Right ventricle myocardium superior (tissue), 1 donor: ENCODE measurements around the gene FBRS. TPM values are rescaled to one million over a fixed set of nuclear protein-coding genes. Genes with fewer than 3 reads are reported as not detected.
A peak's percentile ranks its signal among the peaks of the same experiment; 100 is the strongest.
"Not testable (repeated sequence)": the region's sequence is repeated elsewhere in the genome, so short reads cannot be mapped to it uniquely, and the experiment has no call there.

Source experiments
- ATAC-seq: fragments of 200-7000 bp; cut with Tn5 transposase; one replicate; pipeline ENCODE4 v1.9.1; 2020; ENCODE audit warnings: mild to moderate bottlenecking; ENCODE audit not compliant: poor library complexity
- DNase-seq: peaks from one replicate; pipeline ENCODE4 v3.0.0-alpha.2; 2020
- intact Hi-C: fragments of 100-400 bp; cut with DNase I; formaldehyde crosslinking; loops from one replicate; pipeline ENCODE4 v1.11.2; 2022
- long read RNA-seq: library from polyadenylated mRNA; unstranded; transcript quantifications from one replicate; pipeline ENCODE4 v2.0.0, GENCODE V29; 2021
- total RNA-seq: library from RNA; stranded (reverse); fragmentation: NEBNext Ultra II Directional; extraction: Animal tissue kit (Norgen Biotek cat#: 25700); gene quantifications from one replicate; pipeline ENCODE4 v1.2.1, GENCODE V29; 2021
- donor health status: DM: no; HTN: yes; CAD: no; lungs with severe emphysema.

FBRS gene
- total RNA-seq = 28.3 TPM
- long read RNA-seq, partial matches to known transcripts = 41 of 45 reads
- long read RNA-seq, other reads (novel, unspliced or antisense) = 0 of 45 reads

DNA sequence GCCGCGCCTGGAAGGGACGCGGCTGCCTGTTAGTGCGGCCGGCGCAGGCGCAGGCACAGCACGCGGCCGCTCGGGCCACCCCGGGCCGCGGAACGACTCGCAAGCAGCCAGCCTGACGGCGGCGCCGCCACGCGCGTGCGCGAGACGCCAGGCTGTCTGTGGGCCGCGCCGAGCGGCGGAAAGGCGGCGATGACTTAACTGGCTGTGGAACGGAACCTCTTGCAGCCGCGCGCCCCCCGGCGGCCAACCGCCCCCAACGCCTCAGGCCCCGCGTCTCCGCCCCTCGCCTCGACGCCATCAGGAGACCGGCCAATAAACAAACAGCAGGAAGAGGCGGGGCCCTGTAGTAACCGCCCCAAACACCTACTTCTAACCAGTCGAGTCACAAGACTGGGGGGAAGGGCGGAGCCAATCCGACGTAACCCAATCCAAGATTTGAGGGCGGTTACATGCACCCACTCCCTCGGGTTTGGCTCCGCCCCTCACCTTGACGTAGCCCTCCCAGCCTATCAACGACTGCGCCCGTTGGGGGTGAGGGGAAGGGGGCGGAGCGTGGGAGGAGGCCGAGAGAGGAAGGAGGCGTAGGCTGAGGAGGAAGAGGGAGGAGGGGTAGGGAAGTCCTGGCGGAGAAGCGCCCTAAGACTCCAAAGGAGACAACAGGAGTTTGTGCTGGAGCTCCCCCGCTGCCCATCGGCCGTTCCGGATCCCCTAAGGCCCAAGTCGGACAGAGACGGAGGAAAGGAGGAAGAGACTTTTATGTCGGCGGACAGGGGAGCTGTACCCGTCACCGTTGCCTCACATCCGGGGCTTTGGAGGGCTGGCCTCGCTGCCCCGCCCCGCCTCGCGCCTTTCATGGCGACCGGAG is at the start of gene FBRS:
FBRS (plus strand) TSS at position 566 of the 865 bp plus-strand sequence. CDS start 1,088 bp downstream, outside the sequence.
- intact Hi-C loops = no loop called here
- ATAC-seq = peak; percentile 89

DNA sequence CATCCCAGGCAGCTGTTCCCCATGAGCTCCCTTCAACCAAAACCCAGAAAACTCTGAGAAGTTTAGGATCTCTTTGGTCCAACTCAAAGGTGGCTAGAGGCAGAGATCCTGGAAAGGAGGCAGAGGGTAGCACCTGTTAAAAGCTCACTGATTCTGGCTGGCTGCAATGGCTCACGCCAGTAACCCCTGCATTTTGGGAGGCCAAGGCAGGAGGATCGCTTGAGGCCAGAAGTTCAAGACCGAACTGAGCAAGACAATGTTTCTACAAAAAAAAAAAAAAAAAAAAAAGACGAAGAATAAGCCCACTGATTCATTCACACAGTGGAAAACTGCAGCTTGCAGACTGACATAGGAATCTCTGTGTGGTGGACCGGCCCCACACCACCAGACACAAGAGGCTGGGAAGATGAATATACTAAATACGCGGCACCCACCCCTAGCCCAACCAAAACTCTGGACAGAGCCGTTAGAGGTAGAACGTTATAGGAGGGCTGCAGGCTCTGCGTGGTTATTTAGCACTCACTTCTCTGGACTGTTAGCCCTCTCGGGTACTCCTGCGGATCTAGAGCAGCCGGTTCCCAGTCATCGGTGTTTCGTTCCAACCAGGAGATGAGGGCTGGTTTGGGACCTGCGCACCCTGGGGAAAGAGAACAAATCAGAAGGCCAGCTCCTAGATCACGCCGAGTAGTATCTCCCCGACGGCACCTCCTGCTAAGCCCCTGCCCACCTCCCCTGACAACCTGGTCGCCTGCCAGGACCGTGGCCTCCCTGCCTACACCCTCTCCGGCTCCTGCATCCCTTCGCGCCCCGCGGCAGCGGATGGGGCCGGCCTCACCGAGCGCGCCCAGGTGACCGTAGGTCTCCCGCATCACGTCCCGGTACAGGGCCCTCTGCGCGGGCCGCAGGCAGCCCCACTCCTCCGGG is 49.0 kb upstream of the FBRS start:
- intact Hi-C loops = loop anchor here (10.0 kb wide), 1 partner anchor 184 kb away; no protein-coding TSS in a partner anchor
- DNase-seq (peak; percentile 70), ATAC-seq (peak; percentile 74)

More for the DNA sequence above, at the start of gene FBRS:
- peak; percentile 100 for DNase-seq

DNA sequence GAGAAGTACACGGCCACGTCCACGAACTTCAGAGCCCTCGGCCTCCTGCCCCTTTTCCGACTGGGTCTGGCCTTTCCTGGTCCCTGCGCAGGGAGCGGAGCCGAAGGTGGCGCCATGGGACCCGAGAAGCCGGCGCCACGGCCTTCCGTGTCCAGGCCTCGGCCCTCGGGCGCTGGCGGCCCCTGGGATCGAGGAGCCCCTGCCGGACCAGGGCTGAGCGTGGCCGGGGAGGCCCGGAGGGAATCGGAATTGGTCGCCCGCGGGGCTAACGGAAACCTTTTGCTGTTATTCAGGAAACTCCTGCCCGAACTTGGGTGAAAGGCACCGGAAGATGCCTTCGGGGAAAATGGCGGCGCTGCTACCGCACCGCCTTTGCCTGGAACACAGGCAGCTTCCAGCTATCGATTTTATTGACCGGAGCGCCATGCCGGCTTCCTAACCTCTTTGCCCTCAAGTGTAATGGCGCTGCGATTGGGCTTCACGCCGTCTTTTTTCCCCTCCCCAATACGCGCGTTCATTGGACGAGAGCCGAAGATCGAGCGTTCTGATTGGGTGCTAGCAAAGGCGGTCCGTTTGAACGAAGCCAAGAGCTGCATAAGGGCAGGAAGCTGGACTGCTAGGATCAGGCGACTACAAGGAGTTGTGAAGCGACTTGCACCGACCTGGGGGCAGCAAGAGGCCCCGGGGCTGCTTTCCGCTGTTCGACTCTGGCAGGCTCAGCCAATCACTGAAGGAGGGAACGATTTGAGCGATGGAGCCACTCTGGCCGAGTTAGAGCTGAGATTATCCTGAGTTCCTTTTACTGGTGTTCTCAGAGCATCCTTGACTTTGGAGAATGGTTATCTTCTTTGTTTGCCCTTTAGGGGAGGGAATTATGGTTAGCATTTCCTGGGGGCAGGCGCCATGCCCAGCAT is 48.0 kb upstream of the FBRS start, which contains the start of gene ZNF689:
ZNF689 (minus strand) TSS at position 464 of the 914 bp plus-strand sequence; CDS start at position 116, 348 bp downstream.
- peak; percentile 93 for DNase-seq
- peak; percentile 99 for ATAC-seq
- intact Hi-C loops = loop anchor here (10.0 kb wide), 1 partner anchor 185 kb away; no protein-coding TSS in a partner anchor

DNA sequence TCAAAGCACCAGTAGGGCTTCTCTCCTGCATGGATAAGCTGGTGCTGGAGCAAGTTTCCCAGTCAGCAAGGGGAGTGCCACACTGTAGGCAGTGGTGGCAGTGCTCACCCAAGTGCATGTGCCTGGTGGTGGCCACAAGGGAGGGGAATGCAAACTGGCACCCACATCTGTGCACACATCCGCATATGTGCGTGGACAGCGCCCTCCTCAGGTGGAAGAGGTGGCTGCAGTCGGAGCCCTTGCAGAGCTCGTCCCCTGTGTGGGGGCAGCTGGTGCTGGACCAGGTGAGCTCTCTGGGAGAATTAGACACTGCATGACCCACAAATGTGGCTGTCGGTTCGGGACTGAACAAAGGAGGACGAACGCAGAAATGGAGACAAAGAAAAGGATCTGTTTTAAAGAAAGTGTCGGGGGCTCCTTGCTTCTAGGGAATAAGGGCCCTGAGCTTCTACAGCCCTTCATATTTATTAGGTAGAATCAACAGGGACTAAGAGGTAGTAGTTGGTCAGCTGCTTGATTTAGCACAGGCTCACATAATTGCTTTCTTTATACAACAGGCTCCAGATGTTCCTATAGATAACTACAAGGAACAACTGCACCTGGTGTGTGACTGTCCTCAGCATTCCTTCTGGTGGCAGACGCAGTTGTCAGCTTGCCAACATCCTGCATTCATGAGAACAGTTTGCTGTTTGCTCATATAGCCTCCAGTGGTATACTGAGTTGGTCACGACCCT is 42.7 kb upstream of the FBRS start:
- DNase-seq (peak; percentile 60), ATAC-seq (peak; percentile 66)
- intact Hi-C loops = loop anchor here (5.0 kb wide), 1 partner anchor 178 kb away; no protein-coding TSS in a partner anchor

DNA sequence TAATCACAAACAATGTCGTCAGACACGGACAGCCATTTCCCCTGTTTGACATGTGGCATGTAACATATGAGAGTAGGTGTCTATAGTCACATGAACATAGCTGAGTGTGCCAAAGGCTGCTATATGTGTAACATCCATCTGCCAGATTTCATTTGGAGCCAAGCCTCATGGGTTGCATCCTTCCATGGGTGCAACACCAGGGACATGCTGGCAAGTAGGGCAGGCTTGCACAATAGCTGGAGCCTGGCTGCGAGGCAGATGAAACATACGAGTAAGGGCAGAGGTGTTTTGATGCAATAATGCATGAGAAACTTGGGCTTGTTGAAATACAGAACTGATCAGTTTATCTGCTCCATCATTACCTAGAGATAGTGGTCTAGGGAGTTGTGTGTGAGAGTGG is 39.0 kb upstream of the FBRS start:
- ATAC-seq (no peak), DNase-seq (no peak)
- intact Hi-C loops = loop anchor here (5.0 kb wide), 1 partner anchor 182 kb away; no protein-coding TSS in a partner anchor

DNA sequence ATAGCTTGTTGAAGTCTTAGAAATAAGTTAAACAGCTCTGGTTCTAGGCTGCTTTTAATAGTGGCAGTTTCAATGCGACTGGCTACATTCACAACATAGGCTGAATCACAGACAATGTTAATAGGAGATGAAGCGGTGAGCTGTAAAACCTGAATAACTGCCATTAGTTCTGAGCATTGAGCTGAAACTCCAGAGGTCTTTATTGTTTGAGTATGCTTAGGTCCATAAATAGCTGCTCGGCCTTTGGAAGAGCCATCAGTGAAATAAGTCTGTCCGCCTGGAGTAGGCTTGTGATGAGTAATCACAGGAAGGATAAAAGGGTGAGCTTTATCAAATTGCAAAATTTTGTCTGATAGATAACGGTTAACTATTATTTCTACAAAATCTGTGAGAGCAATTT is 38.6 kb upstream of the FBRS start:
- intact Hi-C loops = loop anchor here (5.0 kb wide), 1 partner anchor 182 kb away; no protein-coding TSS in a partner anchor
- DNase-seq (no peak), ATAC-seq (no peak)

DNA sequence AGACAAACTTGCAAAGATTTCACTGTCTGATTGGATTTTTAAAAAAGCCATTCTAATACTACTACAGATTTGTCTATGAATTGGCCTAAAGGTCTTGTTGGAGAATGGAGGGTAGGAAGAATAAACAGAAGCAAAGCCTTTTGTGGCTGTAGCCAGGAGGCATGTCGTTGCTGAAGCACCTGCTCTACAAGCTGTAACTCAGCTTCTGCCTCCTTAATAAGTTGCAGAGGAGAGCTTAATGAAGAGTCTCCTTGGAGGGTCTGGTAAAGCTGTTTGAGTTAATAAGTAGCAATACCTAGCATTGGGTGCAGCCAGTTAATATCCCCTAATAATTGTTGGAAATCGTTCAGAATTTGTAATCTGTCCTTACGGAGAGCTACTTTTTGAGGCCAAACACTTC is 38.1 kb upstream of the FBRS start:
- ATAC-seq (no peak), DNase-seq (no peak)
- intact Hi-C loops = no loop called here

DNA sequence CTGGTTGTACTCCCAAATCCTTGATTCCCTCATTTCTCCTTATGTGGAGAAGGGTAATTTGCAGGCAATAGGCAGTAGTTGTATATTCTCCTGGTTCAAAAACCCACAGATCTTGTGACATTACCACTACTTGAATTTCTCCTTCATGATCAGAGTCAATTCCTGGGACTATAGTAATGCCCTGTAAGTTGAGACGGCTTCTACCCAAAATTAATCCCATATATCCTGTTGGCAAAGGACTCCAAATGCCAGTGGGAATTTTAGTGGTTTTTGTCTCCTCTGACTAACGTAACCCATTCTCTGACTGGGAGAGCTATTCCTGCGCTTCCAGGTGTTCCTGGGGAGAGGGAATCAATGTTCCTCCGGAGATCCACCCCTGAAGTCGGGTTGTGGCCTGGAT is 36.5 kb upstream of the FBRS start:
- ATAC-seq (no peak), DNase-seq (no peak)
- intact Hi-C loops = no loop called here

DNA sequence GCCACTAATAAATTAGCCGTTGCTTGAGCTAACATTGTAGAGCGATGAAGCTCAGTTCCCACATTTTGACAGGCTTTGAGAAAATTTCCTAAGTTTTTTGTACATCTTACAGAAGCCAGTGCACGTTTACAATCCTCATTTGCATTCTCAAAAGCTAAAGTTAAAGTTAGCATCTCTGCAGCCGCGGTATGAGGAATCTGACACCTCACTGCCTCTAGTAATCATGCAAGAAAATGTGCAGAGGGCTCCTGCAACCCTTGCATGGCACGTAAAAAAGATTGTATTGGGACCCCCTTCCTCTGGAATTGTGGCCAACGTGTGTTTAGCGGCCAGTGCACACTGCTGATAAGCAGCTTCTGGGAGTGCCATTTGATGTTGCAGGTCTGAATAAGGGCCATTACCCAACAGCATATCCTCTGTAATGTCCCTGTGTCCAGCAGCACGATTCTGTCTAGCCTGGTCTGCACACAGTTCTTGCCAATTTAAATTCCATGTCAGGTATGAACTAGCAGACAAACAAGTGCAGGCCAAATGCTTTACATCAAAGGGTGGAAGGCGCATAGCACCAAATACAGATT is 35.7 kb upstream of the FBRS start:
- ATAC-seq (no peak), DNase-seq (no peak)
- intact Hi-C loops = no loop called here

DNA sequence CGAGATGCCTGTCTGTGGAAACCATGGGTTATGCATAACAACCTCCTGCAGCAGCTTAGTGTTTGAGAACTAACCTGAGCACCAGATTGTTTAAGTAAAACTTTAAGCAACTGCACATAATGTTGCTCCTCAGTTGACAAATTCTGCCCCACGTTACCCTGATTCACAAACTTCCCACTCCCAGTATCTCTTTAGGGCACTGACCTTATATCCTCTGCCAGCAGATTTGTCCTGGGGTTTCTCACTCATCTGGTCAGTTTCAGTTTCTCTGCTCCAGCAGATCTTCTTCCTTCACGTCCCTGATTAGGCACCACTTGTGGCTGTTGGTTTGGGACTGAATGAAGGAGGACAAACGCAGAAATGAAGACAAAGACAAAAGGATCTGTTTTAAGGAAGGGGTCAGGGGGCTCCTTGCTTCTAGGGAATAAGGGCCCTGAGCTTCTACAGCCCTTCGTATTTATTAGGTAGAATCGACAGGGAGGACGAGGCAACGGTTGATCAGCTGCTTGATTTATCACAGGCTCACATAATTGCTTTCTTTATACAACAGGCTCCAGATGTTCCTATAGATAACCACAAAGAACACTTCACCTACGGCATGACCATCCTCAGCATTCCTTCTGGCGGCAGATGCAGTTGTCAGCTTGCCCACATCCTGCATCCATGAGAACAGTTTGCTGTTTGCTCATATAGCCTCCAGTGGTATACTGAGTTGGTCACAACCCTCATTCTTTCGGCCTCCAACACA is 34.5 kb upstream of the FBRS start:
- no peak for ATAC-seq
- DNase-seq = no peak
- intact Hi-C loops = no loop called here

DNA sequence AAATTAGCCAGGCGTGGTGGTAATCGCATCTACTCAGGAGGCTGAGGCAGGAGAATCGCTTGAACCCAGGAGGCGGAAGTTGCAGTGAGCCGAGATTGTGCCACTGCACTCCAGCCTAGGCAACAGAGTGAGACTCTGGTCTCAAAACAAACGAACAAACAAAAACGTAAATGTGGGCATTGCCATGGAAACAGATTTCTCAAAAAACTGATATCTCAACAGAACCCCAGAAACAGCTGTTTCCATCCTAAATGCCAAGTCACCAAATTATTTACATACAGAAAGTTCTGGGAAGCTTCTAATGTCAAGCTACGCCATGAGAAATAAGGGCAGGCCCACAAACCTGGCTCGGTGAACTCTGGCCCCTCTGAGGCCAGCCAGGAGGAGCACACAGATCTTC is 32.0 kb upstream of the FBRS start:
- intact Hi-C loops = no loop called here
- DNase-seq = no peak
- ATAC-seq = no peak

DNA sequence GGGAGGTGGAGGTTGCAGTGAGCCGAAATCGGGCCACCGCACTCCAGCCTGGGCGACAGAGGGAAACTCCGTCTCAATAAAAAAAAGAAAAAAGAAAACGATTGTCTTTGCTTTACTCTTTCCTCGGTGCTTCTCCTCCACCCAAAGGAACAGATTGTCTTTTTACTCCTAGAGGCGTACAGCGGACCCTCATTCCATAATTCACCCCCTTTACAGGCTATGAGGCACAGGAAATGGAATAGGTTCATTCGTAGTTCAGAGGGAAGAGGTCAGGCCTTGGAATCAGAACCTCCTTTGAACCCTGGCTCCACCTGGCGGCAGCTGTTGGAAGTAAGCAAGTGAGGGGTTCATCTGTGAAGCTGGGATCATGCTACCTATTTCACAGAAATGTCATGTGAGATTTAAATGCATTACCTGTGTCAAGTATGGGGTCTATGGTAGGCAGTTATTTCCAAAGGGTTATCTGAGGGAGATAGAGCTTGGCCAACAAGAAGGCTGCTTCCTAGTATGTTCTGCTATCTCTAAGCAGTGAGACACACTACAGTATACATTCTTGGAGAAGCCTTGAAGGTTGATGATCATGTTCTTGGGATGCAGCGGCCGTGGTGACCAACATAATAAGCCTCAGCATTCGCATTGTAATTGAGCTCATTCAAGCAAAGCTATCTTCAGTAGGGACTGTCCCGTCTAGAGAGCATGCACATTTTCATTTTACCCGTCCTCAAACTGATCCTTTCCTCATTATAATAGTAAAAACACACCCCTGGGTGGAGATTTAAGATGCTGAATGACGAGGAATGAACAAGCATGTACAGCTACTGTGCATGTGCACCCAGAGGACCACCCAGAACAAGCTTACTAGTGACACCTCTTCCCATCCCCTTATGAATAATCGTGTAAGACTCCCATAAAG is 29.3 kb upstream of the FBRS start:
- intact Hi-C loops = no loop called here
- DNase-seq (peak; percentile 93), ATAC-seq (peak; percentile 90)

DNA sequence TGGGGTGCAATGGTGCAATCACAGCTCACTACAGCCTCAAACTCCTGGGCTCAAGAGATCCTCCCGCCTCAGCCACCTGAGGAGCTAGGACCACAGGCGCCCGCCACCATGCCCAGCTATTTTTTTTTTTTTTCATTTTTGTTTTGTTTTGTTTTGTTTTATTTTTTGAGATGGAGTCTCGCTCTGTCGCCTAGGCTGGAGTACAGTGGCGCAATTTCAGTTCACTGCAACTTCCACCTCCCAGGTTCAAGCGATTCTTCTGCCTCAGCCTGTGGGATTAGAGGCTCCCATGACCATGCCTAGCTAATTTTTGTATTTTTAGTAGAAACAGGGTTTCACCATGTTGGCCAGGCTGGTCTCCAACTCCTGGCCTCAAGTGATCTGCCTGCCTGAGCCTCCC is 25.8 kb upstream of the FBRS start:
- intact Hi-C loops, ATAC-seq, DNase-seq: not testable (repeated sequence)

DNA sequence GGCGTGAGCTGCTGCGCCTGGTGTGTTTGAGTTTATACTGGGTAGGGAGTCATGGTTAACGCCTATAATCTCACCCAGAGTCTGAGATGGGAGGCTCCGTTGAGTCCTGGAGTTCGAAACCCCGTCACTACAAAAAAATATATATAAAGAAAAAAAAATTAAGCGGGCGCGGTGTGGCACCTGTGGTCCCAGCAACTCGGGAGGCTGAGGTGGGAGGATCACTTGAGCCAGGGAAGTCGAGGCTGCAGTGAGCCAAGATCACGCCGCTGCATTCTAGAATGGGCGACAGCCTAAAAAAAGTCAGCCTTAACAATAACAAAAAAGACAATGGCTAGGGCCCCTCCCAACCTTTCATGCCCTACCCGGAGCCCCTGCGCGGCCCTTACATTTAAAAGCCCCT is 24.7 kb upstream of the FBRS start:
- intact Hi-C loops = no loop called here
- ATAC-seq (no peak), DNase-seq (no peak)

DNA sequence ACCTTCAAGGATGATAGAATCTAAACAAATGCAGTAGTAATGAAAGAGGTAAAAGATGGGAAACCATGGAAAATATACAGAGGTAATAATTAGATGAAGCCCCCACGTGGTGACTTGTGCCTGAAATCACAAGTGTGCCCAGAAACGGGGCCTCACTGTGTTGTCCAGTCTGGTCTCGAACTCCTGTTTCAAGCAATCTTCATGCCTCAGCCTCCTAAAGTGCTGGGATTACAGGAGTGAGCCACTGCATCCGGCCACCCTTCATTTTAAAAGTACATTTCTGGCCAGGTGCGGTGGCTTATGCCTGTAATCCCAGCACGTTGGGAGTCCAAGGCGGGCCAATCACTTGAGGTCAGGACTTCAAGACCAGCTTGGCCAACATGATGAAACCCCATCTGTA is 21.6 kb upstream of the FBRS start:
- intact Hi-C loops = no loop called here
- no peak for ATAC-seq

More for the DNA sequence above, 21.6 kb upstream of the FBRS start:
- DNase-seq = no peak
